M059J (cell line): Measurements from ENCODE around the gene KRT31. TPM values are rescaled to one million over a fixed set of nuclear protein-coding genes. Genes with fewer than 3 reads are reported as not detected.

Experiments used
- total RNA-seq: library from RNA; depleted of rRNA; stranded (reverse); fragments of >200 nt; shearing (Covaris generic); gene quantifications from 2 replicates; pipeline ENCODE4 v1.2.3, GENCODE V29; 2014; rRNA removed

KRT31 gene
- total RNA-seq, 1 experiment from 2014 or later = not detected

Other genes starting within 250 kb of the KRT31 start
- not detected in 2 replicates for gene KRTAP4-5, start 247.8 kb downstream of the KRT31 start, total RNA-seq
- not detected in 2 replicates for gene KRTAP4-4, start 236.9 kb downstream of the KRT31 start, total RNA-seq
- gene KRTAP4-3, start 229.4 kb downstream of the KRT31 start, total RNA-seq = not detected in 2 replicates
- gene KRTAP4-2, start 219.4 kb downstream of the KRT31 start, total RNA-seq = not detected in 2 replicates
- gene KRTAP4-1, start 212.7 kb downstream of the KRT31 start, total RNA-seq = not detected in 2 replicates
- gene KRTAP9-1, start 207.7 kb downstream of the KRT31 start, total RNA-seq = not detected in 2 replicates
- gene KRTAP9-2, start 171.0 kb downstream of the KRT31 start, total RNA-seq = not detected in 2 replicates
- gene KRTAP9-3, start 165.2 kb downstream of the KRT31 start, total RNA-seq = not detected in 2 replicates
- gene KRTAP9-8, start 159.6 kb downstream of the KRT31 start, total RNA-seq = not detected in 2 replicates
- not detected in 2 replicates for gene KRTAP9-4, start 147.9 kb downstream of the KRT31 start, total RNA-seq
- gene KRTAP9-9, start 142.2 kb downstream of the KRT31 start, total RNA-seq = not detected in 2 replicates
- not detected in 2 replicates for gene KRTAP9-6, start 132.2 kb downstream of the KRT31 start, total RNA-seq
- not detected in 2 replicates for gene KRTAP9-7, start 121.9 kb downstream of the KRT31 start, total RNA-seq
- gene KRTAP29-1, start 94.8 kb downstream of the KRT31 start, total RNA-seq = not detected in 2 replicates
- gene KRTAP16-1, start 88.3 kb downstream of the KRT31 start, total RNA-seq = not detected in 2 replicates
- not detected in 2 replicates for gene KRTAP17-1, start 81.9 kb downstream of the KRT31 start, total RNA-seq
- gene KRT33A, start 46.8 kb downstream of the KRT31 start, total RNA-seq = 0.17 TPM in 1 of 2 replicates, not detected in the other
- 1.3 TPM in 1 of 2 replicates, not detected in the other for gene KRT33B, start 27.8 kb downstream of the KRT31 start, total RNA-seq
- gene KRT34, start 15.3 kb downstream of the KRT31 start, total RNA-seq = 6.7 and 7.6 TPM in 2 replicates
- not detected in 2 replicates for gene KRT37, start 27.0 kb upstream of the KRT31 start, total RNA-seq
- not detected in 2 replicates for gene KRT38, start 43.4 kb upstream of the KRT31 start, total RNA-seq
- 0.05 TPM in 1 of 2 replicates, not detected in the other for gene KRT32, start 69.8 kb upstream of the KRT31 start, total RNA-seq
- gene KRT35, start 83.5 kb upstream of the KRT31 start, total RNA-seq = not detected in 2 replicates
- 0.07 TPM in 1 of 2 replicates, not detected in the other for gene KRT36, start 92.3 kb upstream of the KRT31 start, total RNA-seq
- 0.34 TPM in 1 of 2 replicates, not detected in the other for gene KRT13, start 108.0 kb upstream of the KRT31 start, total RNA-seq
- 6.3 and 10.2 TPM in 2 replicates for gene KRT15, start 121.3 kb upstream of the KRT31 start, total RNA-seq
- 0.69 and 1.6 TPM in 2 replicates for gene KRT19, start 130.7 kb upstream of the KRT31 start, total RNA-seq
- gene KRT9, start 174.5 kb upstream of the KRT31 start, total RNA-seq = not detected in 2 replicates
- gene KRT14, start 189.3 kb upstream of the KRT31 start, total RNA-seq = 0.27 TPM in 1 of 2 replicates, not detected in the other
- 0.15 and 0.34 TPM in 2 replicates for gene KRT16, start 215.2 kb upstream of the KRT31 start, total RNA-seq
- gene KRT17, start 227.0 kb upstream of the KRT31 start, total RNA-seq = 6.7 and 8.5 TPM in 2 replicates